Measurements from ENCODE around the gene MIER2.
"Not testable (repeated sequence)": the region's sequence is repeated elsewhere in the genome, so short reads cannot be mapped to it uniquely, and the experiment has no call there.

MIER2 gene

DNA sequence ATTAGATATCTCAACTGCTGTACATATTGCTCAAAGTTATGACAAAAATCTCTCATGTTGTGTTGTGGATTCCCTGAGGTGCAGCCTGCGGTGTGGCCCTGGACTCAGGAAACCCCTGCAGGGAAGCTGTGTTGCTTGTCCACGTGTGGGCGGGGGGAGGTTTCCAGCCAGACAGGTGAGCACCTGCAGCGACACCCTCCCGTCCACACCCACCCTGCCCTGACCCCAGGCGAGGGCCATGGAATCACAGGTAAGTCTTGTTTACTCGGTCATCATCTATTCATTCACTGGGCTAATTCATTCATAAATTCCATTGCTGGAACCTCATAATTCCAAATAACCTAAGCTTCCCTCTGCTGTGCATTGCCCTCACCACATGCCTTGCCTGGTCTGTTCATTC lies 67.5 kb downstream of the MIER2 start:
- no peak overlapping the region for H3K27ac ChIP-seq
- no peak for TF ChIP-seq ZFX (IDR thresholded peaks at IDR 0.05; ENCODE audit: borderline replicate concordance)
- TF ChIP-seq, protein P1, sequence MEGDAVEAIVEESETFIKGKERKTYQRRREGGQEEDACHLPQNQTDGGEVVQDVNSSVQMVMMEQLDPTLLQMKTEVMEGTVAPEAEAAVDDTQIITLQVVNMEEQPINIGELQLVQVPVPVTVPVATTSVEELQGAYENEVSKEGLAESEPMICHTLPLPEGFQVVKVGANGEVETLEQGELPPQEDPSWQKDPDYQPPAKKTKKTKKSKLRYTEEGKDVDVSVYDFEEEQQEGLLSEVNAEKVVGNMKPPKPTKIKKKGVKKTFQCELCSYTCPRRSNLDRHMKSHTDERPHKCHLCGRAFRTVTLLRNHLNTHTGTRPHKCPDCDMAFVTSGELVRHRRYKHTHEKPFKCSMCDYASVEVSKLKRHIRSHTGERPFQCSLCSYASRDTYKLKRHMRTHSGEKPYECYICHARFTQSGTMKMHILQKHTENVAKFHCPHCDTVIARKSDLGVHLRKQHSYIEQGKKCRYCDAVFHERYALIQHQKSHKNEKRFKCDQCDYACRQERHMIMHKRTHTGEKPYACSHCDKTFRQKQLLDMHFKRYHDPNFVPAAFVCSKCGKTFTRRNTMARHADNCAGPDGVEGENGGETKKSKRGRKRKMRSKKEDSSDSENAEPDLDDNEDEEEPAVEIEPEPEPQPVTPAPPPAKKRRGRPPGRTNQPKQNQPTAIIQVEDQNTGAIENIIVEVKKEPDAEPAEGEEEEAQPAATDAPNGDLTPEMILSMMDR (IDR thresholded peaks at IDR 0.05), result no peak

DNA sequence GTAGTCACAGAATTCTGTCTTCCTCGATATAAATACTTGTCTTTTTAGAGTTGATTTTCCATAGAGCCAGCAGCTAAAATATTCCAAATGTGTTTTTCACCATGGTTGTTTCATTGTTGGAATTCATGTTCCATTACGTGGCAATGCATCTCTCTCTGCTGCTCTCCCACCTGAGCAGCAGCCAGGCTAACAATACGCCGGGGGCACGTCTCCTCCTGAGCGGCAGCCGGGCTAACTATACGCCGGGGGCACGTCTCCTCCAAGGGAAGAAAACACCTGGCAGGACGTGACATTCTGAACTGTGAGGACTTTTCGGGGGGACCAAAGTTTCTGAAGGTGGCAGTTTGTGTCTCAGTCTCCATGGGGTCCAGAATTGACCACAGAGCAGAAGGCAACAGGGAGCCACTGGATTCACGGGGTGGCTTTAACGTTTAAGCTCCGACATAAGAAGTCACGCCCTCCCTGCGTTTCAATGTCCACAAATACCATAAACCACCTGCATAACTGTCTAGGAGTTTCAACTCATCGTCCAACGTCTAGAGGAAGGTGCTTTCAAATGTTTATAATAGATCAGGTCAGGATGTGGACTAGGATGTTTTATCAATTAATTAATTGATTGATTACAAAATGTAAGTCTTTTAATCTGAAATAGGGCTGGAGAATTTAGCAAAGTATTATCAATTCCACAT lies 68.5 kb downstream of the MIER2 start:
- TF ChIP-seq ZFX (IDR thresholded peaks at IDR 0.05; ENCODE audit: borderline replicate concordance), result no peak
- TF ChIP-seq, protein P1 (IDR thresholded peaks at IDR 0.05), result no peak
- no peak overlapping the region for H3K27ac ChIP-seq

DNA sequence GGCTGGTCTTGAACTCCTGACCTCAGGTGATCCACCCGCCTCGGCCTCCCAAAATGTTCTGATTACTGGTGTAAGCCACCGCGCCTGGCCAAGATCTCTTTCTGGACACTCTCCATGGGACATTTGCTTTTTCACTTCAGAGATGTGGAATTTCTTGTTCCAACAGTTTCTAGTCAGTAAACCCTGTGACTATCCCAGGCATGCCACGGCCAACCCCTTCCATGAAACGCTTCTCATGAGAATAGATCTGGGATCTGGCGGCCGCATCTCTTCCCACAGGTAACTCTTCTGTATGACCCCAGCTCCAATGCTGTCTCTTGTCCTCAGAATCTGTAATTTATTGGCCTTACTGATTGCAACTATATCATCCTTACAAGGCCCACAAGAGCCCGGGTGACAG lies 69.6 kb downstream of the MIER2 start:
- TF ChIP-seq ZFX (IDR thresholded peaks at IDR 0.05; ENCODE audit: borderline replicate concordance), result no peak
- TF ChIP-seq, protein P1 (IDR thresholded peaks at IDR 0.05), result no peak
- no peak overlapping the region for H3K27ac ChIP-seq

DNA sequence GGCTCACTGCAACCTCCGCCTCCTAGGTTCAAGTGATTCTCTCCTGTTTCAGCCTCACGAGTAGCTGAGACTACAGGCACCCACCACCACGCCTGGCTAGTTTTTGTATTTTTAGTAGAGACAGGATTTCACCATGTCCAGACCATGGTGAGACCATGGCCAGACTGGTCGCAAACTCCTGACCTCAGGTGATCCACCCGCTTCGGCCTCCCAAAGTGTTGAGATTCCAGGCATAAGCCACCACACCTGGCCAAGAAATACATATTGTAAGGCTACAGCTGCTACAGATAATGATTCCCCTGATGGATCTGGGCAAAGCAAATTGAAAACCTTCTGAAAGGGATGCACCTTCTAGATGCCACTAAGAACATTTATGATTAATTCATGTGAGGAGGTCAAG lies 71.2 kb downstream of the MIER2 start:
- H3K27ac ChIP-seq, result no peak overlapping the region
- TF ChIP-seq, protein P1 (IDR thresholded peaks at IDR 0.05), result no peak
- TF ChIP-seq ZFX (IDR thresholded peaks at IDR 0.05; ENCODE audit: borderline replicate concordance), result no peak

DNA sequence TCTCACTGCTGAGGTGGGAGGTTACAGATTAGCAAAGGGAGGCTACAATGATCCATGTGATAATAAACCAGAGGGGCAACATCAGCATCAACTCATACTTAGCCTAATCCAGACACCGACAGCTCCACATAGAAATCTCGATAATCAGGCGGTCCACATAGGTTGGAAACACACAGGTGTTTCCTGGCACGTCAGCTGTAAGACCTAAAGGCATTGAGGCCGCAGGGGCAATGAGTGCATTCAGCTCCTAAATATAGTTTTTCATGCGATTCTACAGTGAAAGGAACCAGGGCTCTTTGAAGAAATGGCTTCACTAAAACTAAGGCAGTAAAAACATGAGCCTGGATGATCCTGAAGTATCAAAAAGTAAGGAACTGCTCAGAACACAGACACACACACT lies 72.7 kb downstream of the MIER2 start:
- TF ChIP-seq, protein P1 (IDR thresholded peaks at IDR 0.05), result no peak
- TF ChIP-seq ZFX (IDR thresholded peaks at IDR 0.05; ENCODE audit: borderline replicate concordance), result no peak
- H3K27ac ChIP-seq, result no peak overlapping the region

DNA sequence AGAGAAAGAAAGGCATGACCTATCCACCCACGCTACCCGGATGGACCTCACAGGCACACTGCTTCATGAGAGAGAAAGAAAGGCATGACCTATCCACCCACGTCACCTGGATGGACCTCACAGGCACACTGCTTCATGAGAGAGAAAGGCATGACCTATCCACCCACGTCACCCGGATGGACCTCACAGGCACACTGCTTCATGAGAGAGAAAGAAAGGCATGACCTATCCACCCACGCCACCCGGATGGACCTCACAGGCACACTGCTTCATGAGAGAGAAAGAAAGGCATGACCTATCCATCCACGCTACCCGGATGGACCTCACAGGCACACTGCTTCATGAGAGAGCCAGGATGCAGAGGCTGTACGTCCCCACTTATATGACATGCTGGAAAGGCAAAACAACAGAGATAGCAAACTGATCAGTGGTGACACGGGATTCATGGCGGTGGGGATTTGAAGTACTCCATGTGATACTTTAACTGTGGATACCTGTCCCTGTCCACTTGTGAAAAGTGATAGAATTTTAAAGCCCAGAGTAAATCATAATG lies 73.8 kb downstream of the MIER2 start:
- not testable (repeated sequence) for H3K27ac ChIP-seq

DNA sequence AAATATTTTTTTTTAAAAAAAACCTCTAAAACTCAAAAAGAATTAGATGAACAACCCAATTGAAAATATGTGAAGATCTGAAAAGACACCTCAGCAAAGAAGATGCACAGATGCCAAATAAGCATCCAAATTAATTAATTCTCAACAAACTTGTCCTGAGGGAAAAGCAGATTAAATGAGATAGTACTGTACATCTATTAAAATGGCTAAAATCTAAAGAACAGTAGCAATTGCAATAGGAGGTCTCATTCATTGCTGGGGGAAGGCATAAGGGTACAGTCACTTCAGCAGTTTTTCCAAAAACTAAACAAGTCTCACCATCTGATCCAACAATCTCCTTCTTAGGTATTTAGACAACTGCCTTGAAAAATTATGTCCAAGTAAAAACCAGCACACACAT lies 75.4 kb downstream of the MIER2 start:
- no peak overlapping the region for H3K27ac ChIP-seq
- TF ChIP-seq, protein P1 (IDR thresholded peaks at IDR 0.05), result no peak
- TF ChIP-seq ZFX (IDR thresholded peaks at IDR 0.05; ENCODE audit: borderline replicate concordance), result no peak

DNA sequence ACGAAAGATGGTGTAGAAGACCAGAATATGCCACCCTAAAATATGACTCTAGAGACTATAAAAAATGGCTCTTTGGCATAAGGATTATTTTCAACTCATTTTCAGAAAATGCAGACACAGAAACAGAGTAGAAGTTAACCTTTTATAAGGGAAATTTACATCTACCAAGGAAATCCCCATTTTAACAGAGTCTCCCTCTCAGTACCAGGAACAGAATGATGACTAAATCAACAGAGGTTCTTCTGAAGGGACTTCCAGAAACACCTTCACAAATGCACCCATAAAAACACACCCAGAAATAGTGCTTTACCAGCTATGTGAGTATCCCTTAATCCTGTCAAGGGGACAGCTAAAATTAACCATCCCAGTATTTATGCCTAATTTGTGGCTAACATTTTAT lies 82.5 kb downstream of the MIER2 start:
- no peak for TF ChIP-seq ZFX (IDR thresholded peaks at IDR 0.05; ENCODE audit: borderline replicate concordance)
- TF ChIP-seq, protein P1 (IDR thresholded peaks at IDR 0.05), result no peak
- H3K27ac ChIP-seq, result no peak overlapping the region

DNA sequence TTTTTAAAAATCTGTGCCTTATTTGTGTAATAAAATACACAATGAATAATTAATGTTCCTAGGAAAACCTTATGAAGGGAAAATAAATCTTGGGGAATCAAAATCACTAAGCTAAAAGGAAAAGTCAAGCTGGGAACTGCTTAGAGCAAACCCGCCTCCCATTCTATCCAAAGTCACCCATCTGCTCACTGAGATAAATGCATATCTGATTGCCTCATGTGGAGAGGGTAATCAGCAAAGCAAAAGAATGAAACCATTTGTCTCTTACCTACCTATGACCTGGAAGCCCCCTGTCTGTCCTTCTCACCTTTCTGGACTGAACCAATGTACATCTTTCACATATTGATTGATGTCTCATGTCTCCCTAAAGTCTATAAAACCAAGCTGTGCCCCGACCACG lies 87.8 kb downstream of the MIER2 start:
- not testable (repeated sequence) for H3K27ac ChIP-seq

All from 22Rv1 (cell line).